Activated T-cell treated with anti-CD3 and anti-CD28 coated beads for 24 hours (primary cell): ENCODE data around the gene AKAP17A.

Experiments
- DNase-seq: peaks from one replicate; pipeline ENCODE4 v3.0.0-alpha.2; 2020; ENCODE audit warnings: low read depth

The AKAP17A gene

DNA sequence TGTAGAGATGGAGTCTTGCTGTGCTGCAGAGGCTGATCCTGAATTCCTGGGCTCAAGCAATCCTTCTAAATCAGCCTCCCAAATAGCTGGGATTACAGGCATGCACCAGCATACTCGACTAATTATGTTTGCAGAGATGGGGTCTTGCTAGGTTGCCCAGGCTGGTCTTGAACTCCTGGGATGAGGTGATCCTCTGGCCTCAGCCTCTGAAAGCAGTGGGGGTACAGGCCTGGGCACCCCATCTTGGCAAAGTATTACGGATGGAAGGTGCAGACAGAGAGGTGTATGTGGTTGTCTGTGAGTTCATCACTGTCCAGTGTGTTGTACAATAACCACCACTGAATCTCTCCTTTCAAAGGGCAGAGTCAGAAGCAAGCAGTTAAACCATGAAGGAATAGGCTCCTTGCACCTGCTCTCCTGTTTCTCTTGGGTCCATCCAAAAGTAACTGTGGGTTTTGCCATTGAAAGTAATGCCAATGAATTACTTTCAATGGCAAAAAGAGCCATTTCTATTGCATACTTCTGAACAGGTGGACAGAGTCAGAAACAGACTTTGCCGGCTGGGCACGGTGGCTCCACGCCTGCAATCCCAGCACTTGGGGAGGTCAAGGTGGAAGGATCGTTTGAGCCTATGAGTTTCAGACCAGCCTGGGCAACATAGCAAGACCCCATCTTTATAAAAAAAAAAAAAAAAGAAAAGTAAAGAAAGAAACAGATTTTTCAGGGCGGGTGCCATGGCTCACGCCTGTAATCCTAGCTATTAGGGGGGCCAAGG is 7.0 kb upstream of the AKAP17A start:
- DNase-seq = no peak

DNA sequence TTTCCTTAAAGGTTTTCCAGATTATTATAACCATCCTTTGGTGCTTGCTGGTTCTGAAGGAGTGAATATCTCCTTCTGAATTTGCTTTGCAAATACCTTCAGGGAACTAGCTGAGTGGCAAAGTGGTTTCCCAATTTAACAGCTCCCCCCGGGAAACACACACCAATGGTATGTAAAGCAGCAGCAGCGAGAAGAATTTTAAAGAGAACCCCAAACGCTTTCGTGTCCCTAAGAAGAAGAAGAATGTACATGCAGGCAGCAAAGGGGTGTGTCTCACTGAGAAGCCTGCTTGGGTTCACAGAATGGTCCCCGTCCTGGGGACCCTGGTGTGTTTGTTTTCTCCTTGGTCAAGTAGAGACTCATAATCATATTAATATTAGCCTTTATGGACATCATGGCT is 4.2 kb upstream of the AKAP17A start:
- no peak for DNase-seq

GRCh38 chrX:1589356-1590130 is 1.9 kb upstream of the AKAP17A start:
- DNase-seq = no peak

DNA sequence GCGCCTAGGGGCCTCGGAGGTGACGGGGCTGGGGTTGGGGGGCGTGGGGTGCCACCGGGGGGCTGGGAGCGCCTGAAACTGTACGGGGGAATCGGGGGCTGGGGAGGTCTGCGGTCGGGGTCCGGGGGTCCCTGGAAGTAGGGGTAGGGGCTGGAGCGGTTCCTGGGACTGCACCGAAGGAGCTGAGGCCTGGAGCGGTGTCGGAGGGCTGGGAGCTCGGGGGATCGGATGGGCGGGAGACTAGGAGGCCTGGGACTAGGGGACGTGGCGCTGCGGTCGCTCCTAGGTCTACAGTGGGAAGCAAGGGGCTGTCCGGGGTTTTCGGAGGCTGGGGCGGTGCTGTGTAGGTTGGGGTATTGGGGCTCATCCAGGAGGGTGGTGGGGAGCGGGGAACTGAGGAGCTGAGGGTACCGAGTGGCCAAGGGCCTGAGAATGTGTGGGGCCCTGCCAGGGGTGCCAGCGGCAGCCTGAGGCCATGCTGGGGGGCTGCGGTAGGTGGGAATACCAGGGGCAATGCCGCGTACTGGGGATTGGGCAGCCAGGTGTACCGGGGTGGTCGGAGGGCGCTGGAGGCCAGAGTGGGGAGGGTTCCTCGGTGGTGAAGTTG is 562 bp downstream of the AKAP17A start:
- DNase-seq = no peak

DNA sequence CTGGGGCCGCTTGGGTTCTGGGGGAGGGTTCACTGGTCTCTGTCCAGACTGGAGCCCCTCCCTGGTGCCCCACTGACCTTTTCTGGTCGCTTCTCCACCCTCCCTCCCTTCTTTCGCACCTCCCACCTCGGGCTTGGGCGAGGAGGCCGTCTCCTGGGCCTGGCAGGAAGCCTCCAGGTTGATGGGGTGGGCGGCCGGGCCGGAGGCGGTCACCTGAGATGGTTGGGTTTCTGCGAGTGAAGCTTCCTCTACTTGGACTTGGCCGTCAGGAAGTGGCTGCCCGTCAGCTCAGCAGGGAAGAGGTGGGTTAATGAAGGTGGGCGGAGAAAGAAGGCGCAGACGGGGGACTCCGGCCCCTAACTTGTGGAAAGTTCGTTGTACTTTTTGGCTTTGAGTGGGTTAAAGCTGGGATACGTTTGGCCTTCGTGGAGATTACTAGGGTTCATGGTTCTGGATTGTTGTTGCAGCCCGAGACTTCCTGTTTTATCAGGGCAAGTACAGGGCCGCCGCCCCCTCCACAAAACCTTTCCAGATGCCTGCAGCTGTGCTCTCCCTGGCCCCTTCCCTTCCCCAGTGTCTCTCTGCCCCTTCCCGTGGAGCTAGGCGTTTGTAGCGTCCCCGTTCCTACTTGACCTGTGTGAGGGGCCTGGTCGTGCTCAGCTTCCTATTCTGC is 1.2 kb downstream of the AKAP17A start:
- DNase-seq = no peak

DNA sequence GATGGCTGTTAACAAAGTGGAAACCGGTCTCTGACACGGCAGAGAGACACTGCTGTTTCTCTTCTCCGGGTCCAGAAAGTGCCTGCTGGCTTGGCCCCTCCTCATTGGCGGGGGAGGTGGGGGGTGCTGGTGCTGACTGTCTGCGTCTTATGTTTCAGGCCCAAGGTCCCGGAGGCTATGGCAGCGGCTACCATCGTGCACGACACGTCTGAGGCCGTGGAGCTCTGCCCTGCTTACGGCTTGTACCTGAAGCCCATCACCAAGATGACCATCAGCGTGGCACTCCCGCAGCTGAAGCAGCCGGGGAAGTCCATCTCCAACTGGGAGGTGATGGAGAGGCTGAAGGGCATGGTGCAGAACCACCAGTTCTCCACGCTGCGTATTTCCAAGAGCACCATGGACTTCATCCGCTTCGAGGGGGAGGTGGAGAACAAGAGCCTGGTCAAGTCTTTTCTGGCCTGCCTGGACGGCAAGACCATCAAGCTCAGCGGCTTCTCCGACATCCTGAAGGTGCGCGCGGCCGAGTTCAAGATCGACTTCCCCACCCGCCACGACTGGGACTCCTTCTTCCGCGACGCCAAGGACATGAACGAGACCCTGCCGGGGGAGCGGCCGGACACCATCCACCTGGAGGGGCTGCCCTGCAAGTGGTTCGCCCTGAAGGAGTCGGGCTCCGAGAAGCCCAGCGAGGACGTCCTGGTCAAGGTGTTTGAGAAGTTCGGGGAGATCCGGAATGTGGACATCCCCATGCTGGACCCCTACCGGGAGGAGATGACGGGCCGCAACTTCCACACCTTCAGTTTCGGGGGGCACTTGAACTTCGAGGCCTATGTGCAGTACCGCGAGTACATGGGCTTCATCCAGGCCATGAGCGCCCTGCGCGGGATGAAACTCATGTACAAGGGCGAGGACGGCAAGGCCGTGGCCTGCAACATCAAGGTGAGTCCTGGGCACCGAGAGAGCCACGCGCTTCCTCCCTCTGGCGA is 2.2 kb downstream of the AKAP17A start:
- DNase-seq = no peak

DNA sequence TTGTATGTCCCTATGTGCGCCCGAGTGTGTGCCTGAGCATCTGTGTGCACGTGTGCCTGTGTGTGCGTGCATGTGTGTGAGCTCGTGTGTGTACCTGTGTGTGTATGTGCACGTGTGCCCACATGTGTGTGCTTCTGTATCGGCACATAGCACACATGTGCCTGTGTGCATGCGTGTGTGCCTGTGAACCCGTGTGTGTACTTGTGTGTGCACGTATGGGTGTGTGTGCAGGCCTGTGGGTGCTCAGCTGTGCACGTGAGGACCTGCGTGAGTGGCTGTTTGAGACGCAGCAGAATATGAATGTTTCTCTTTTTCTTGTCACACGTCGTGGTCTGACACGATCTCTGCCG is 4.3 kb downstream of the AKAP17A start:
- no peak for DNase-seq

DNA sequence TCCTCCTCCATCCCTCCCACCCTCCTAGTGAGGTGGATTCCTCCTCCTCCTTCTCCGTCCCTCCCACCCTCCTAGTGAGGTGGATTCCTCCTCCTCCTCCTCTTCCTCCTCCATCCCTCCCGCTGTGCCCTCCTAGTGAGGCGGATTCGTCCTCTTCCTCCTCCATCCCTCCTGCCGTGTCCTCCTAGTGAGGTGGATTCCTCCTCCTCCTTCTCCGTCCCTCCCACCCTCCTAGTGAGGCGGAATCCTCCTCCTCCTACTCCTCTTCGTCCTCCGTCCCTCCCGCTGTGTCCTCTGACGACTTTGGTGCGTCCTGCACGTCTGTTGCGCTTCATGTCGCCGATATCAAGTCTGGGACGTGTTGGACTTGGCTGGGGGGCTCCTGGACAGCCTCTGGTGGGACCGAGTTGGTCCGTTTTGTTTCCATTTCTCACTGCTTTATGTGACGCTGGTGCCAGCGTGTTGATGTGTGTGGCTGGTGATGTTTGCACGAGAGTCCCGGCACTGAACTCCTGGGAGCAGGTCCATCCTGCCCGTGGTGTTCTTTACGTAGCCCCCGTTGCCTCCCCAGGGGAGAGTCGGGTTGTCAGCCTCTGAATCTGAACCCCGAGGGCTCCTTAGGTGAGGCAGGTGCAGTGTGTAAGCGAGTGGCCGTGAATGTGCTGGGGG is 5.4 kb downstream of the AKAP17A start:
- no peak for DNase-seq

GRCh38 chrX:1597345-1598020 is 6.1 kb downstream of the AKAP17A start:
- DNase-seq = no peak

DNA sequence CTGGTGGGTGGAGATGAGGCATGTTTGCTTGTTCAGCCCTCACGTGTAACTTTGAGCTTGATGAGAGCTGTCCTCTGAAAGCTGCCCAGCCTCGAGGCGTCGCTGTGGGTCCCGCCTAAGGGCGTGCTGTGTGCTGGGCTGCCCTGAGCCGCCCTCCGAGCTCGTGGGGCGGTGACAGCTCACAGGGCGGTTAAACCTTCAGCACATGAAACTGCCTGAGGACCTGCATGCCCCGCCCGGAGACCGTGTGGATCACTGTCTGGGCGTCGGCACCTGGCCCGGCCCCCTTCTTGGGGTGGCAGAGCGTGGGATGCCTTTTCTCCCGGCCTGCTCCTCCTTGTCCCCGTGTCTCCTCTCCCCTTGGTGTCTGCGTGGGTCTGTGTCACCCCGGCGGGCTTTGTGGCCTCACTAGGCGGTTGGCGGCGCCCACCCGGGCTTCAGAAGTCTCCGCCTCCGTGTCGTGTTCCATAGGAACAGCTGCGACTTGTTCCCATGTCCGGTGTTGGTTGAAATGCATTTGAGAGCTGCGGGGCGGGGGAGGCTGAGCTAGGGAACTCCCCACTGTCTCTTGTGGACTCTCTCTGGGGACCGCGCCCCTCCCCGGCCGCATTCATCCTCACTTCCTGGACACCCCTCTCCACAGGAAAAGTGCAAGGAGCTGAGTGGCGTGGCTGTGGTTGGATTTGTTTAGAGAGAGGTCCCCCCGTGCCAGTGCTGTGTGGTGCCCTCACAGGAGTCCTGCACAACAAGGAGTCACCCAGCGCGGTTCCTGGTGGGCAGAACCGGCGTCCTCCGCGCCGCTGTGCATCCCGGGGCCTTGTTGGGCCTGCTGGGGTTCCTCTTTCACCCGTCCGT is 6.8 kb downstream of the AKAP17A start:
- DNase-seq = no peak

DNA sequence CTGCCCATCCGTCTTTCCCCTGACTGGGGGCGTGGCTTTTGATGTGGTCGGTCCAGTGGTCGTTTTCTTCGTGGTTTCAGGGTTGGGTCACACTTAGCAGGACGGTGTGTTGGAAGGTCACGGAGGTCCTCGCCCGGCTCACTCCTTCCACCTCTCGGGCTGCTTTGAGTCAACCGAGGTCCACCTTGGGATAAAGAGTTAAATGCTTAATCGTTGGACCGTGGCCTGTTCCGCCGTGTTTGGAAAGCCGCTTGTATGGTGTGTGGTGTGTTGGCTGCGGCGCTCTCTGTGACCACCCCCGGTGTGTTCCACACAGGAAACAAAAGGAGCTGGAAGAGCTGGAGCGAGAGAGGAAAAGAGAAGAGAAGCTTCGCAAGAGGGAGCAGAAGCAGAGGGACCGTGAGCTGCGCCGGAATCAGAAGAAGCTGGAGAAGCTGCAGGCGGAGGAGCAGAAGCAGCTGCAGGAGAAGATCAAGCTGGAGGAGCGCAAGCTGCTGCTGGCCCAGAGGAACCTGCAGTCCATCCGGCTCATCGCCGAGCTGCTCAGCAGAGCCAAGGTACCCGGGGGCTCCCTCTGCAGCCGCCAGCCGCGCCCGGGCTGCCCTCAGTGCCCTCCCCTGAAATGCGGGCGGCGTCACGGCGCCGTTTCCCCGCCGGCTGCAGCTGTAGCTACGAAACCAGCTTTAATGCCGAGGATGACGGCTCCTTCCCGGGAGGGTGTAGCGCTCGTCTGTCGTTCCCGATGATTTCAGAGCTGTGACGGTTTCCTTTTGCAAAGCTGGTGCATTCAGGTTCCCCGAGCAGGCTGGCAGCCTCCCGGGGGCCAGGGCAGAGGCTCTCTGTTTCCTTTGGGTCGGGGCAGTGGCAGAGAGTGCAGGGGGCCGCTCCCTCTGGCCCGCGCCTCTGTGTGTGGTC is 7.7 kb downstream of the AKAP17A start:
- DNase-seq = no peak

- no peak for DNase-seq
These were observed 8.5 kb downstream of the AKAP17A start for GRCh38 chrX:1599791-1600405.

- no peak for DNase-seq
These were observed 9.1 kb downstream of the AKAP17A start for GRCh38 chrX:1600406-1601050.

- no peak for DNase-seq
These were observed 9.8 kb downstream of the AKAP17A start for GRCh38 chrX:1601051-1601767.

DNA sequence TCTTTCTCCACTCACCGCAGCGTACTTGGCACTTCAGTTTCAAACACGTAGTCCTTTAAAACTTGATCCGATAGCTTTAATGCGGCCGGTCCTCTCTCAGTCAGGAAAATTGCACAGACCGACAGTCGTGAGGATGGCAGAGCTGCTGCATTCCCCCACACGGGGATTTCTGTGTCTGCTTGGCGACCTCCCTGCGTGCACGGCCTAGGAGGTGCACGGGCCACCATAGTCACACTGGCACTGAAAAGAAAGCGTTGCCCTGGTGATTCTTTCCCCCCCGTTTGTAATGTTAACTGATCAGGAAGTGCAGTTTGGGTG is 10.3 kb downstream of the AKAP17A start:
- DNase-seq = no peak

GRCh38 chrX:1602299-1602698 is 10.9 kb downstream of the AKAP17A start:
- DNase-seq = no peak

DNA sequence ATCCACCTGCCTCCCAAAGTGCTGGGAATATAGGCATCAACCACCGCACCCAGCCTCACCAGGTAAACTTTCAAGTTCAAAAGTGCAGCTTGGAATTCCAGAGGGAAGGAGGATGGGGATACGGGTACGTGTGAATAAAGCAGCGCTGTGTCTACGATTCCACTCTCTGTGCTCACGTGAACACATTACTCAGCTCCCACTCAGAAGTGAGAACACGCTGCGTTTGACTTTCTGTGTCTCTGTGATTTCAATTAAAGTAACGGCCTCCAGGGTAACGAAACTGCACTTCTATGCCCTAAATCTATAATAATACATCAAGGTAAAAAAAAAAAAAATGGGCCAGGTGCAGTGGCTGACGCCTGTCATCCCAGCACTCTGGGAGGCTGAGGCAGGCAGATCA is 15.1 kb downstream of the AKAP17A start:
- no peak for DNase-seq
